ENCODE measurements around the gene RASSF7.
A peak's percentile ranks its signal among the peaks of the same experiment; 100 is the strongest.

RASSF7 gene

DNA sequence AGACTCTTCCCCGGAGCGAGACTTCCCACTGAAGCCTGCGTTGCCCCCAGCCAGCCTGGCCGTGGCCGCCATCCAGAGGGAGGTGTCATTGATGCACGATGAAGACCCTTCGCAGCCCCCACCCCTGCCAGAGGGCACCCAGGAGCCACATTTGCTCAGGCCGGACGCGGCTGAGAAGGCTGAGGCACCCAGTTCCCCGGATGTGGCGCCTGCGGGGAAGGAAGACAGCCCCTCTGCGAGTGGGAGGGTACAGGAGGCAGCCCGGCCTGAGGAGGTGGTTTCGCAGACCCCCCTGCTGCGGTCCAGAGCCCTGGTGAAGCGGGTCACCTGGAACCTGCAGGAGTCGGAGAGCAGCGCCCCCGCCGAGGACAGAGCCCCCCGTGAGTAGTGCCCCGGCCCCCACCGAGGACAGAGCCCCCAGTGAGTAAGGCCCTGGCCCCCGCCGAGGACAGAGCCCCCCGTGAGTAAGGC lies 48.6 kb downstream of the RASSF7 start:
- no peak for DNase-seq
- H3K9me3 ChIP-seq: no peaks in the 10 kb centered on the region
- no peaks in the 10 kb centered on the region for H3K27me3 ChIP-seq
- TF ChIP-seq CTCF (IDR thresholded peaks at IDR 0.05; ENCODE audit: low read depth, low read length): no peak
- H3K4me3 ChIP-seq (ENCODE audit: low read depth, low read length): no peak overlapping the region
- H3K36me3 ChIP-seq: peaks cover 42% of the 10 kb centered on the region
- H3K4me1 ChIP-seq: peaks cover 20% of the 10 kb centered on the region

DNA sequence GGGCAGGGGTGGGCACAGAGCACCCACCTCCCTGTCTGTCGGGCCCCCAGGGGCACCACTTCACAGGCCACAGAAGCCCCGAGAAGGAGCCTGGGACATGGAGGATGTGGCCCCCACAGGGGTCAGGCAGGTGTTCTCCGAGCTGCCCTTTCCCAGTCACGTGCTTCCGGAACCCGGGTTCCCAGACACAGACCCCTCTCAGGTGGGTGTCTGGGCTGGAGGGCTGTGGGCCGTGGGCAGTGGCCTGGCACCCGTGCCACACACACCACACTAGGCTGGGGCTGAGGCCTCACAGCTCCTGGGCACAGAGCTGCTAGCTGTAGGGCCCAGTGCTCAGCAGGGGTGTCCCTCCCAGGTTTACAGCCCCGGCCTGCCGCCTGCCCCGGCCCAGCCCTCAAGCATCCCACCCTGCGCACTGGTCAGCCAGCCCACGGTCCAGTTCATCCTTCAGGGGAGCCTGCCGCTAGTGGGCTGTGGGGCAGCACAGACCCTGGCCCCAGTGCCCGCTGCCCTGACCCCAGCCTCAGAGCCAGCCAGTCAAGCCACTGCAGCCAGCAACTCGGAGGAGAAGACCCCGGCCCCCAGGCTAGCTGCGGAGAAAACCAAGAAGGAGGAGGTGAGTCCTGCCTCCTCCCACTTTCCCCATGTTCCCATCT lies 49.5 kb downstream of the RASSF7 start:
- TF ChIP-seq CTCF (IDR thresholded peaks at IDR 0.05; ENCODE audit: low read depth, low read length): no peak
- peaks cover 38% of the 10 kb centered on the region for H3K36me3 ChIP-seq
- H3K4me1 ChIP-seq: peaks cover 20% of the 10 kb centered on the region
- no peak for DNase-seq
- no peak overlapping the region for H3K4me3 ChIP-seq (ENCODE audit: low read depth, low read length)
- no peaks in the 10 kb centered on the region for H3K27me3 ChIP-seq
- no peaks in the 10 kb centered on the region for H3K9me3 ChIP-seq

DNA sequence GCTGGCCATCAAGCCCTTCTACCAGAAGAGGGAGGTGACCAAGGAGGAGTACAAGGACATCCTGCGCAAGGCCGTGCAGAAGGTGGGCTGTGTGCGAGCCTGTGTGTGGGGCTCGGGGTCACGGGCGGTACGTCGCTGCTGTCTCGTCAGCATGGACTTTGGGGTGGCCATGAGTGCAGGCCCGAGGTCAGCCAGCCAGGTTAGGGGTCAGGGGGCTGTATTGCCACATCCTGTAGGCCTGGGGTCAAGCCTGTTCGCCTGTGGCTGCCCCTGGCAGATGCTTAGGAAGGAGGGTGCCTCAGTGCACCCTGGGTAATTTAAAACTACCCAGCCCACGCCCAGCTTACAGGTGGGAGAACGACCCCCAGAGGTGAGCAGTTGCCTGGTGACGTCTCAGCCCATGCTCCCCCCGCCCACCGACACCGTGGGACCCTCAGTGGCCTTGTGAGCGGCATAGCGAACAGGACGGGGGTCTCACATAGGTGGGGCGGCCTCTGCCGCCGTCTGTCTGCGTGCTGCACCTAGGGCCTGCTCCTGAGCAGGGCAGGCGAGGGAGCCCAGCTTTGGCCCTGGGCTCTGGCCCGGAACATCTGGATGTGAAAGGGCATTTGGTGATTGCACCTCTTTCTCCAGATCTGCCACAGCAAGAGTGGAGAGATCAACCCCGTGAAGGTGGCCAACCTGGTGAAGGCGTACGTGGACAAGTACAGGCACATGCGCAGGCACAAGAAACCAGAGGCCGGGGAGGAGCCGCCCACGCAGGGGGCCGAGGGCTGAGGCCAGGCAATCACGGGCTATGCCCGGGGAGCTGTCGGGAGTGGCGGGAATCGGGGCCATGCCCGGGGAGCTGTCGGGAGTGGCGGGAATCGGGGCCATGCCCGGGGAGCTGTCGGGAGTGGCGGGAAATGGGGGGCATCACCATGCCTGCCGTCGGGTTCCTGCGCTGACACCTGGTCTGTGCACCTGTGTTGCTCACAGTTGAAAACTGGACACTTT lies 50.5 kb downstream of the RASSF7 start:
- no peaks in the 10 kb centered on the region for H3K27me3 ChIP-seq
- peaks cover 30% of the 10 kb centered on the region for H3K36me3 ChIP-seq
- no peak for TF ChIP-seq CTCF (IDR thresholded peaks at IDR 0.05; ENCODE audit: low read depth, low read length)
- DNase-seq: no peak
- no peaks in the 10 kb centered on the region for H3K9me3 ChIP-seq
- H3K4me3 ChIP-seq (ENCODE audit: low read depth, low read length): no peak overlapping the region
- H3K4me1 ChIP-seq: peaks cover 15% of the 10 kb centered on the region

- peaks cover 11% of the 10 kb centered on the region for H3K4me1 ChIP-seq
- TF ChIP-seq CTCF (IDR thresholded peaks at IDR 0.05; ENCODE audit: low read depth, low read length): peak; percentile 19
- no peaks in the 10 kb centered on the region for H3K9me3 ChIP-seq
- peaks cover 20% of the 10 kb centered on the region for H3K36me3 ChIP-seq
- H3K4me3 ChIP-seq (ENCODE audit: low read depth, low read length): no peak overlapping the region
- H3K27me3 ChIP-seq: no peaks in the 10 kb centered on the region
- peak; percentile 56 for DNase-seq
These were observed 51.6 kb downstream of the RASSF7 start for GRCh38 chr11:612201-612960.

DNA sequence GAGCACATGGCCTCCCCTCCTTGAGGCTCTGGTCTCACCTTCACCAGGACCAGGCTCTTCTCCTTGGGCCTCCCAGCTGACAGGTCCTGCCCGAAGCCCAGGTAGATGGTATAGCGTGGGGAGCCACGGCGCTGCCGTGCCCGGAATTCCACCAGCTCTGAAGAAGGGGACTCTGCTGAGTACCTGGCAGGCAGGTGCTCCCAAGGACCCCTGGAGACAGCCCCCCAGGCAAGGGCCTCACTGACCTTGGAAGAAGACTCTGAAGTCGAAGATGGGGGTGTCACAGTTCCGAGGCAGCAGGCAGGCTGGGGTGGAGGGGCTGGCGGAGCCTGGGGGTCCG lies 52.2 kb downstream of the RASSF7 start:
- peaks cover 11% of the 10 kb centered on the region for H3K4me1 ChIP-seq
- no peaks in the 10 kb centered on the region for H3K9me3 ChIP-seq
- TF ChIP-seq CTCF (IDR thresholded peaks at IDR 0.05; ENCODE audit: low read depth, low read length): no peak
- H3K27me3 ChIP-seq: no peaks in the 10 kb centered on the region
- DNase-seq: no peak
- peaks cover 14% of the 10 kb centered on the region for H3K36me3 ChIP-seq
- H3K4me3 ChIP-seq (ENCODE audit: low read depth, low read length): no peak overlapping the region
